GM12878 (cell line): ENCODE data around the gene NCF2. TPM values are rescaled to one million over a fixed set of nuclear protein-coding genes. Genes with fewer than 3 reads are reported as not detected.

ENCODE experiments used
- ATAC-seq: fragments of 200-7000 bp; cut with Tn5 transposase; 3 replicates; pipeline ENCODE4 v1.9.1; 2020; ENCODE audit warnings: mild to moderate bottlenecking, moderate library complexity
- BruUV-seq: library from RNA; stranded (reverse); fragments of 400-500 nt; replicated peaks from 2 replicates; lab custom pipeline; 2021; lab: Mats Ljungman, UMichigan
- CTCF ChIA-PET: fragments of 300-600 bp; sonication (Branson Sonifier 250); formaldehyde crosslinking; extraction: SDS; loops from one replicate; lab custom pipeline; 2021; ENCODE audit warnings: inconsistent platforms; lab: Yijun Ruan, JAX
- POLR2A ChIA-PET: fragments of 350-600 bp; formaldehyde crosslinking; extraction: SDS; loops from one replicate; lab custom pipeline; 2021; ENCODE audit warnings: inconsistent platforms; lab: Charles Lee
- RAD21 ChIA-PET: fragments of 300-600 bp; sonication (Branson Sonifier 250); formaldehyde crosslinking; loops from one replicate; lab custom pipeline; 2023; ENCODE audit warnings: antibody characterized with exemption; ENCODE audit not compliant: unreplicated experiment; lab: Charles Lee
- SMC1A ChIA-PET: fragments of 300-600 bp; sonication (Branson Sonifier 250); formaldehyde crosslinking; loops from one replicate; lab custom pipeline; 2023; ENCODE audit not compliant: unreplicated experiment, uncharacterized antibody; lab: Charles Lee
- DNase-seq: peaks from one replicate; pipeline ENCODE4 v3.0.0-alpha.2; 2011; ENCODE audit warnings: low read depth, low spot score
- FAIRE-seq: peaks from 3 replicates; lab custom pipeline; 2011; peaks lifted over from hg19 to GRCh38; lab: Jason Lieb, UNC
- H2AFZ ChIP-seq: 2 replicates; pipeline ENCODE4 v1.6.0; 2011; ENCODE audit warnings: low read depth, low read length, control low read depth; ENCODE audit not compliant: control insufficient read depth
- H3K27ac ChIP-seq: 2 replicates; pipeline ENCODE4 v1.5.1; 2011; ENCODE audit warnings: control low read depth; ENCODE audit not compliant: control insufficient read depth, insufficient read depth
- H3K27me3 ChIP-seq, 2 experiments: replicated peaks in 1 of 2; 2 replicates each; pipeline versions ENCODE4 v1.6.0 to v1.6.1; 2011; ENCODE audit warnings: low read length in 1 of 2; ENCODE audit not compliant: control insufficient read depth in 2 of 2, insufficient read depth in 2 of 2
- H3K36me3 ChIP-seq, 2 experiments: 2 replicates each; pipeline ENCODE4 v1.5.1; 2011; ENCODE audit warnings: low read length in 1 of 2; ENCODE audit not compliant: control insufficient read depth in 2 of 2, insufficient read depth in 2 of 2
- H3K4me1 ChIP-seq: 2 replicates; pipeline ENCODE4 v1.6.1; 2011; ENCODE audit warnings: mild to moderate bottlenecking, low read length, moderate library complexity, mixed read lengths; ENCODE audit not compliant: control insufficient read depth, insufficient read depth
- H3K4me2 ChIP-seq: 2 replicates; pipeline ENCODE4 v1.6.0; 2011; ENCODE audit warnings: control low read depth; ENCODE audit not compliant: control insufficient read depth, insufficient read depth
- H3K4me3 ChIP-seq: fragments of 200-600 bp; sonication (generic); 2 replicates; pipeline ENCODE4 v1.5.1; 2016
- H3K79me2 ChIP-seq: 2 replicates; pipeline ENCODE4 v1.6.0; 2011; ENCODE audit warnings: low read length; ENCODE audit not compliant: control insufficient read depth, insufficient read depth
- H3K9ac ChIP-seq: 2 replicates; pipeline ENCODE4 v1.8.0; 2011; ENCODE audit warnings: low read length, control low read depth, mixed read lengths; ENCODE audit not compliant: control insufficient read depth, insufficient read depth
- H3K9me3 ChIP-seq: replicated peaks from 3 replicates; pipeline ENCODE4 v1.5.1; 2011; ENCODE audit warnings: mild to moderate bottlenecking, low read length; ENCODE audit not compliant: control insufficient read depth, insufficient read depth
- H4K20me1 ChIP-seq: 2 replicates; pipeline ENCODE4 v1.6.0; 2011; ENCODE audit not compliant: control insufficient read depth, insufficient read depth
- CHD1 ChIP-seq: IDR thresholded peaks from 2 replicates; pipeline ENCODE4 v1.6.1; 2012; ENCODE audit warnings: low read depth, low read length, improper control_type of control experiment
- DPF2 ChIP-seq: fragments of 450-650 bp; IDR thresholded peaks from 2 replicates; pipeline ENCODE4 v1.6.1; 2017; ENCODE audit warnings: mild to moderate bottlenecking
- NFYB ChIP-seq: IDR thresholded peaks from 2 replicates; pipeline ENCODE4 v1.6.1; 2011; ENCODE audit warnings: low read depth, mild to moderate bottlenecking, low read length, improper control_type of control experiment, moderate library complexity; ENCODE audit not compliant: insufficient read depth
- NR2C2 ChIP-seq: IDR thresholded peaks from 2 replicates; pipeline ENCODE4 v1.6.1; 2011; ENCODE audit warnings: borderline replicate concordance, low read depth; ENCODE audit not compliant: control insufficient read depth, insufficient read length
- POLR2A ChIP-seq: IDR thresholded peaks from 2 replicates; pipeline ENCODE4 v1.6.1; 2011; ENCODE audit warnings: low read depth, mild to moderate bottlenecking, low read length
- RUNX3 ChIP-seq: IDR thresholded peaks from 2 replicates; pipeline ENCODE4 v1.6.1; 2012; ENCODE audit warnings: low read length, inconsistent platforms
- SREBF1 ChIP-seq: IDR thresholded peaks from 2 replicates; pipeline ENCODE4 v1.6.1; 2012; ENCODE audit warnings: mild to moderate bottlenecking, low read length
- STAT3 ChIP-seq: IDR thresholded peaks from 2 replicates; pipeline ENCODE4 v1.6.1; 2011; ENCODE audit warnings: low read depth, low read length, improper control_type of control experiment
- ZNF217 ChIP-seq: fragments of 450-650 bp; IDR thresholded peaks from 2 replicates; pipeline ENCODE4 v1.6.1; 2017; ENCODE audit warnings: antibody characterized with exemption, mild to moderate bottlenecking
- WGBS: methylation state at CpG from one replicate; pipeline ENCODE4 v1.1.6; 2016; ENCODE audit warnings: low lambda C conversion rate; ENCODE audit not compliant: insufficient replicate concordance, insufficient coverage; ENCODE audit errors: missing lambda C conversion rate; 5-methylcytosine and 5-hydroxymethylcytosine counted together
- in situ Hi-C: fragments of 300-500 bp; cut with MboI; formaldehyde crosslinking; loops from 9 replicates; pipeline ENCODE4 v1.14.3; 2018; ENCODE audit warnings: mixed read lengths
- intact Hi-C: fragments of 100-400 bp; cut with micrococcal nuclease; formaldehyde crosslinking; loops from one replicate; pipeline ENCODE4 v1.14.2; 2022; ENCODE audit not compliant: unreplicated experiment
- polyA plus RNA-seq, 11 experiments: library from polyadenylated mRNA; depleted of rRNA in 4 of 11; unstranded in 6 of 11; stranded (reverse) in 5 of 11; fragments of >200 nt; fragmentation: Nextera tagmentation in 4 of 11; fragmentation: Illumina TruSeq in 1 of 11; extraction: Ambion mirVana in 4 of 11; extraction: Trizol in 1 of 11; gene quantifications; 1 replicate in 1 of 11; 2 replicates in 10 of 11; pipeline versions ENCODE4 v1.2.1 to v1.2.3, GENCODE V29; 2011 to 2016; ENCODE audit warnings: inconsistent platforms in 2 of 11, missing spikeins in 2 of 11, low read depth in 1 of 11
- total RNA-seq, 4 experiments: library from RNA; depleted of rRNA in 3 of 4; stranded (reverse); fragments of >200 nt in 3 of 4; fragmentation: Illumina TruSeq in 1 of 4; extraction: Trizol in 1 of 4; gene quantifications; 2 replicates each; pipeline versions ENCODE4 v1.2.1 to v1.2.3, GENCODE V29; 2013 to 2021
- TF ChIP-seq, protein P1 (sequence below): IDR thresholded peaks from 2 replicates; pipeline ENCODE4 v1.6.1; 2012; ENCODE audit warnings: low read depth, low read length, improper control_type of control experiment
- TF ChIP-seq, protein P2 (sequence below): fragments of 450-650 bp; formaldehyde crosslinking; IDR thresholded peaks from 2 replicates; pipeline ENCODE4 v1.4.0; 2020; ENCODE audit warnings: mild to moderate bottlenecking, moderate library complexity
- TF ChIP-seq, protein P3 (sequence below): fragments of 450-650 bp; IDR thresholded peaks from 2 replicates; pipeline ENCODE4 v1.6.1; 2016; ENCODE audit warnings: mild to moderate bottlenecking

Gene NCF2
- total and polyA plus RNA-seq, 10 of the 15 experiments (the other 5 are each of a cell fraction or from before 2014, with no cell fraction given): 31.4 to 256 (median 77.1) TPM

DNA sequence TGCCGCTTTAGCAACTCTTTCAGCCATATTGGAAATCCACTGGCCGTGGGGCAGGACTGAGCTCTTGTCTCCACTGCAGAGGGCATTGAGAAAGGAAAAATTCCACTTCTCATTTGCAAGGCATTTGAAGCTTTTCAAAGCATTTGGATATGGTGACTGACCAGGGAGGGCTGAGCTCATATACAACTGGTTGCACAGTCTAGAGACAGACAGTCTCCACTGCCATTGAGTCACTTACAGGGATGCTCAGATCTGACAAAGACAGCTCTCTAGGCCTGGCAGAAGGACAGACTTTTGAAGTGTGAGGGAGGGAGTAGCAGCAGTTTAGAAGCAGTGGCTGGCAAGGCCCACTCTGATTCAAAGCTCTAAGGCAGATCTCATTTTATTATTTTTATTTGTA lies 24.2 kb downstream of the NCF2 start (continued):
- TF ChIP-seq, protein P1, sequence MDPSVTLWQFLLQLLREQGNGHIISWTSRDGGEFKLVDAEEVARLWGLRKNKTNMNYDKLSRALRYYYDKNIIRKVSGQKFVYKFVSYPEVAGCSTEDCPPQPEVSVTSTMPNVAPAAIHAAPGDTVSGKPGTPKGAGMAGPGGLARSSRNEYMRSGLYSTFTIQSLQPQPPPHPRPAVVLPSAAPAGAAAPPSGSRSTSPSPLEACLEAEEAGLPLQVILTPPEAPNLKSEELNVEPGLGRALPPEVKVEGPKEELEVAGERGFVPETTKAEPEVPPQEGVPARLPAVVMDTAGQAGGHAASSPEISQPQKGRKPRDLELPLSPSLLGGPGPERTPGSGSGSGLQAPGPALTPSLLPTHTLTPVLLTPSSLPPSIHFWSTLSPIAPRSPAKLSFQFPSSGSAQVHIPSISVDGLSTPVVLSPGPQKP: no peak
- no peak for TF ChIP-seq CHD1
- no peak for TF ChIP-seq POLR2A

DNA sequence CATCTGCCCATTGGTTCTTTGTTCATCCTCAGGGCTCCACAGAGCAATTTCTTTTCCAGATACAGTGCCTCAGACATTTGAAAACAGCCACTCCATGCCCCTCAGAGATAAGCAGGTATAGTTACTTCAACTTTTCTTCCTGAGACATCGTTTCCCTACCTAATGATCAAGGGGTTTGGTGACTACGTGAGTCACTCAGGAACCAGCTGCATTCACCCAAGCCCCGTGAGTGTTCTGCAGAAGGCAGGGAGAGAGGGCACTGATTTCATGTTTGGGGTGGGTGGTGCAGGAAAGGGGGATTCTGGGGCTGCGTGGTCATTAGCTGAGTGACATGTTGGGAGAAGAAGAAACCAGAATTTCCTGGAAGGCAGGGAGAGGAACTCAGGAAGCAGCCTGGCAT lies 25.0 kb downstream of the NCF2 start:
- H3K4me2 ChIP-seq: no peak overlapping the region
- BruUV-seq: no TSS peak
- peaks cover 9% of the 10 kb centered on the region for H3K4me1 ChIP-seq
- H3K79me2 ChIP-seq: no peaks in the 10 kb centered on the region
- H3K9ac ChIP-seq: no peak overlapping the region
- 64% methylated on average over 4 of the region's 4 CpGs for WGBS
- ATAC-seq (no peak), FAIRE-seq (no peak), DNase-seq (no peak)
- POLR2A ChIA-PET: interaction anchor here (1.0 to 1.2 kb wide), 3 partner anchors 12 to 42 kb away, joined by 3 to 5 read pairs (median 3); no protein-coding TSS in a partner anchor
- no peak overlapping the region for H3K4me3 ChIP-seq
- SMC1A ChIA-PET: interaction anchor here (1.1 kb wide), 1 partner anchor 8 kb away, joined by 4 read pairs; no protein-coding TSS in a partner anchor
- in situ Hi-C loops (no loop called here), intact Hi-C loops (no loop called here)
- H3K27me3 ChIP-seq: no peaks in the 10 kb centered on the region
- peaks cover 4 to 30% of the 10 kb centered on the region in 2 experiments; a peak in 3 of 4 replicates for H3K36me3 ChIP-seq
- H3K9me3 ChIP-seq: no peaks in the 10 kb centered on the region
- no peaks in the 10 kb centered on the region for H4K20me1 ChIP-seq
- CTCF ChIA-PET: no interaction called here
- RAD21 ChIA-PET: no interaction called here
- no peak for TF ChIP-seq SREBF1
- TF ChIP-seq RUNX3: no peak
- no peak for TF ChIP-seq STAT3
- no peak for TF ChIP-seq NR2C2
- no peak for TF ChIP-seq ZNF217
- no peak for TF ChIP-seq NFYB
- TF ChIP-seq, protein P2, sequence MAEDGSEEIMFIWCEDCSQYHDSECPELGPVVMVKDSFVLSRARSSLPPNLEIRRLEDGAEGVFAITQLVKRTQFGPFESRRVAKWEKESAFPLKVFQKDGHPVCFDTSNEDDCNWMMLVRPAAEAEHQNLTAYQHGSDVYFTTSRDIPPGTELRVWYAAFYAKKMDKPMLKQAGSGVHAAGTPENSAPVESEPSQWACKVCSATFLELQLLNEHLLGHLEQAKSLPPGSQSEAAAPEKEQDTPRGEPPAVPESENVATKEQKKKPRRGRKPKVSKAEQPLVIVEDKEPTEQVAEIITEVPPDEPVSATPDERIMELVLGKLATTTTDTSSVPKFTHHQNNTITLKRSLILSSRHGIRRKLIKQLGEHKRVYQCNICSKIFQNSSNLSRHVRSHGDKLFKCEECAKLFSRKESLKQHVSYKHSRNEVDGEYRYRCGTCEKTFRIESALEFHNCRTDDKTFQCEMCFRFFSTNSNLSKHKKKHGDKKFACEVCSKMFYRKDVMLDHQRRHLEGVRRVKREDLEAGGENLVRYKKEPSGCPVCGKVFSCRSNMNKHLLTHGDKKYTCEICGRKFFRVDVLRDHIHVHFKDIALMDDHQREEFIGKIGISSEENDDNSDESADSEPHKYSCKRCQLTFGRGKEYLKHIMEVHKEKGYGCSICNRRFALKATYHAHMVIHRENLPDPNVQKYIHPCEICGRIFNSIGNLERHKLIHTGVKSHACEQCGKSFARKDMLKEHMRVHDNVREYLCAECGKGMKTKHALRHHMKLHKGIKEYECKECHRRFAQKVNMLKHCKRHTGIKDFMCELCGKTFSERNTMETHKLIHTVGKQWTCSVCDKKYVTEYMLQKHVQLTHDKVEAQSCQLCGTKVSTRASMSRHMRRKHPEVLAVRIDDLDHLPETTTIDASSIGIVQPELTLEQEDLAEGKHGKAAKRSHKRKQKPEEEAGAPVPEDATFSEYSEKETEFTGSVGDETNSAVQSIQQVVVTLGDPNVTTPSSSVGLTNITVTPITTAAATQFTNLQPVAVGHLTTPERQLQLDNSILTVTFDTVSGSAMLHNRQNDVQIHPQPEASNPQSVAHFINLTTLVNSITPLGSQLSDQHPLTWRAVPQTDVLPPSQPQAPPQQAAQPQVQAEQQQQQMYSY: no peak
- TF ChIP-seq, protein P3, sequence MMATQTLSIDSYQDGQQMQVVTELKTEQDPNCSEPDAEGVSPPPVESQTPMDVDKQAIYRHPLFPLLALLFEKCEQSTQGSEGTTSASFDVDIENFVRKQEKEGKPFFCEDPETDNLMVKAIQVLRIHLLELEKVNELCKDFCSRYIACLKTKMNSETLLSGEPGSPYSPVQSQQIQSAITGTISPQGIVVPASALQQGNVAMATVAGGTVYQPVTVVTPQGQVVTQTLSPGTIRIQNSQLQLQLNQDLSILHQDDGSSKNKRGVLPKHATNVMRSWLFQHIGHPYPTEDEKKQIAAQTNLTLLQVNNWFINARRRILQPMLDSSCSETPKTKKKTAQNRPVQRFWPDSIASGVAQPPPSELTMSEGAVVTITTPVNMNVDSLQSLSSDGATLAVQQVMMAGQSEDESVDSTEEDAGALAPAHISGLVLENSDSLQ: no peak
- TF ChIP-seq DPF2: no peak
- H3K27ac ChIP-seq: no peak overlapping the region
- no peak overlapping the region for H2AFZ ChIP-seq
